Activated T-cell treated with anti-CD3 and anti-CD28 coated beads, Interleukin-2, amount 50 U/mL, for 72 hours (primary cell): ENCODE results near the gene ZNF205. TPM values are rescaled to one million over a fixed set of nuclear protein-coding genes. Genes with fewer than 3 reads are reported as not detected.
"Not testable (repeated sequence)": the region's sequence is repeated elsewhere in the genome, so short reads cannot be mapped to it uniquely, and the experiment has no call there.

Experiments used
- ATAC-seq, 2 donors: fragments of 150-1000 bp; cut with Tn5 transposase; replicated peaks in 1 of 2; 2 replicates each; pipeline ENCODE4 v1.10.0; 2021; ENCODE audit warnings: moderate library complexity in 2 of 2, mild to moderate bottlenecking in 1 of 2
- DNase-seq, 2 donors: peaks; one replicate each; pipeline ENCODE4 v3.0.0; 2021 to 2022; ENCODE audit warnings: mixed read lengths in 1 of 2
- H3K27ac Mint-ChIP-seq: one replicate; pipeline ENCODE4 v1.8.0; 2022; ENCODE audit warnings: mild to moderate bottlenecking, moderate library complexity, mixed read lengths
- H3K27me3 Mint-ChIP-seq: one replicate; pipeline ENCODE4 v1.8.0; 2022; ENCODE audit warnings: low read depth, mixed read lengths
- H3K36me3 Mint-ChIP-seq, 2 donors: one replicate each; pipeline ENCODE4 v1.8.0; 2022; ENCODE audit warnings: mixed read lengths in 2 of 2, mild to moderate bottlenecking in 1 of 2; ENCODE audit not compliant: insufficient read depth in 2 of 2
- H3K4me1 Mint-ChIP-seq: one replicate; pipeline ENCODE4 v1.8.0; 2022; ENCODE audit warnings: low read depth, mixed read lengths
- H3K4me3 Mint-ChIP-seq, 2 donors: one replicate each; pipeline ENCODE4 v1.8.0; 2022; ENCODE audit warnings: mild to moderate bottlenecking in 2 of 2, mixed read lengths in 2 of 2, moderate library complexity in 2 of 2
- H3K9me3 Mint-ChIP-seq, 2 donors: one replicate each; pipeline ENCODE4 v1.8.0; 2022; ENCODE audit warnings: mixed read lengths in 2 of 2
- total RNA-seq, 2 donors: library from RNA; stranded (reverse); gene quantifications; one replicate each; pipeline ENCODE4 v1.2.3, GENCODE V29; 2022

Gene ZNF205
- total RNA-seq, 2 donors from 2014 or later, result 0.12 to 0.28 TPM

- Mint-ChIP-seq H3K4me3 (peak overlapping the region; percentile 93 to 100), H3K27ac (peak overlapping the region; percentile 85), H3K36me3 (peaks cover 2% of the 10 kb centered on the region in 2 donors), H3K4me1 (peaks cover 33% of the 10 kb centered on the region), H3K9me3 (no peaks in the 10 kb centered on the region), H3K27me3 (no peaks in the 10 kb centered on the region)
- ATAC-seq (peak; percentile 56 to 65), DNase-seq (no peak)
Observed at GRCh38 chr16:3135126-3135715, 22.8 kb downstream of the ZNF205 start.

GRCh38 chr16:3137267-3137666 is 24.9 kb downstream of the ZNF205 start:
- no peaks in the 10 kb centered on the region for H3K9me3 Mint-ChIP-seq
- no peak for DNase-seq
- ATAC-seq, result no peak
- H3K4me1 Mint-ChIP-seq, result peaks cover 24% of the 10 kb centered on the region
- peaks cover 2 to 3% of the 10 kb centered on the region in 2 donors for H3K36me3 Mint-ChIP-seq
- no peak overlapping the region for H3K27ac Mint-ChIP-seq
- H3K4me3 Mint-ChIP-seq, result no peak overlapping the region
- H3K27me3 Mint-ChIP-seq, result no peaks in the 10 kb centered on the region

GRCh38 chr16:3138342-3138741 is 26.0 kb downstream of the ZNF205 start:
- Mint-ChIP-seq H3K27ac (no peak overlapping the region), H3K27me3 (no peaks in the 10 kb centered on the region), H3K4me3 (no peak overlapping the region), H3K9me3 (no peaks in the 10 kb centered on the region), H3K36me3 (peaks cover 4% of the 10 kb centered on the region in 2 donors), H3K4me1 (peaks cover 17% of the 10 kb centered on the region)
- ATAC-seq (no peak), DNase-seq (no peak)

GRCh38 chr16:3138823-3139426 is 26.5 kb downstream of the ZNF205 start:
- ATAC-seq, result no peak
- Mint-ChIP-seq H3K4me3 (no peak overlapping the region), H3K4me1 (peaks cover 12% of the 10 kb centered on the region), H3K27me3 (no peaks in the 10 kb centered on the region), H3K27ac (no peak overlapping the region), H3K36me3 (peaks cover 4% of the 10 kb centered on the region in 2 donors), H3K9me3 (no peaks in the 10 kb centered on the region)
- no peak for DNase-seq

GRCh38 chr16:3139561-3139960 is 27.2 kb downstream of the ZNF205 start:
- not testable (repeated sequence) for H3K9me3 Mint-ChIP-seq, ATAC-seq, H3K27ac Mint-ChIP-seq, DNase-seq, H3K27me3 Mint-ChIP-seq, H3K4me3 Mint-ChIP-seq, H3K36me3 Mint-ChIP-seq
- peaks cover 10% of the 10 kb centered on the region for H3K4me1 Mint-ChIP-seq

GRCh38 chr16:3140603-3141427 is 28.4 kb downstream of the ZNF205 start:
- H3K4me1 Mint-ChIP-seq, result peaks cover 6% of the 10 kb centered on the region
- H3K9me3 Mint-ChIP-seq, result no peaks in the 10 kb centered on the region
- peaks cover 2 to 4% of the 10 kb centered on the region in 2 donors for H3K36me3 Mint-ChIP-seq
- DNase-seq, result no peak
- no peak for ATAC-seq
- no peaks in the 10 kb centered on the region for H3K27me3 Mint-ChIP-seq
- no peak overlapping the region for H3K4me3 Mint-ChIP-seq
- H3K27ac Mint-ChIP-seq, result no peak overlapping the region

GRCh38 chr16:3141781-3142311 is 29.5 kb downstream of the ZNF205 start:
- H3K4me3 Mint-ChIP-seq, result no peak overlapping the region
- no peaks in the 10 kb centered on the region for H3K9me3 Mint-ChIP-seq
- no peak for ATAC-seq
- H3K4me1 Mint-ChIP-seq, result no peaks in the 10 kb centered on the region
- H3K36me3 Mint-ChIP-seq, result peaks cover 2 to 4% of the 10 kb centered on the region in 2 donors
- H3K27me3 Mint-ChIP-seq, result no peaks in the 10 kb centered on the region
- no peak for DNase-seq
- H3K27ac Mint-ChIP-seq, result no peak overlapping the region

- Mint-ChIP-seq H3K27ac (no peak overlapping the region), H3K9me3 (no peaks in the 10 kb centered on the region), H3K27me3 (no peaks in the 10 kb centered on the region), H3K4me3 (no peak overlapping the region), H3K4me1 (no peaks in the 10 kb centered on the region), H3K36me3 (peaks cover 2 to 4% of the 10 kb centered on the region in 2 donors)
- ATAC-seq (no peak), DNase-seq (no peak)
Observed at GRCh38 chr16:3142327-3142726, 29.9 kb downstream of the ZNF205 start.

- ATAC-seq, result no peak
- H3K27me3 Mint-ChIP-seq, result no peaks in the 10 kb centered on the region
Observed at GRCh38 chr16:3142770-3143169, 30.4 kb downstream of the ZNF205 start.

GRCh38 chr16:3143189-3143588 is 30.8 kb downstream of the ZNF205 start:
- Mint-ChIP-seq H3K4me3 (no peak overlapping the region), H3K4me1 (no peaks in the 10 kb centered on the region), H3K36me3 (peaks cover 2 to 4% of the 10 kb centered on the region in 2 donors), H3K9me3 (no peaks in the 10 kb centered on the region), H3K27me3 (no peaks in the 10 kb centered on the region), H3K27ac (no peak overlapping the region)
- DNase-seq, result no peak
- no peak for ATAC-seq

More at GRCh38 chr16:3142770-3143169, 30.4 kb downstream of the ZNF205 start:
- Mint-ChIP-seq H3K27ac (no peak overlapping the region), H3K4me3 (no peak overlapping the region), H3K4me1 (no peaks in the 10 kb centered on the region), H3K9me3 (no peaks in the 10 kb centered on the region), H3K36me3 (peaks cover 2 to 4% of the 10 kb centered on the region in 2 donors)
- no peak for DNase-seq

- ATAC-seq (no peak), DNase-seq (no peak)
- Mint-ChIP-seq H3K27me3 (no peaks in the 10 kb centered on the region), H3K27ac (no peak overlapping the region), H3K9me3 (no peaks in the 10 kb centered on the region), H3K4me3 (no peak overlapping the region), H3K4me1 (no peaks in the 10 kb centered on the region), H3K36me3 (peaks cover 2 to 4% of the 10 kb centered on the region in 2 donors)
Observed at GRCh38 chr16:3143598-3144320, 31.4 kb downstream of the ZNF205 start.

- ATAC-seq, result no peak
Observed at GRCh38 chr16:3144321-3144983, 32.1 kb downstream of the ZNF205 start.

More at GRCh38 chr16:3144321-3144983, 32.1 kb downstream of the ZNF205 start:
- Mint-ChIP-seq H3K27ac (no peak overlapping the region), H3K36me3 (peaks cover 2 to 4% of the 10 kb centered on the region in 2 donors), H3K4me3 (no peak overlapping the region), H3K27me3 (no peaks in the 10 kb centered on the region), H3K4me1 (peaks cover 5% of the 10 kb centered on the region), H3K9me3 (no peaks in the 10 kb centered on the region)
- no peak for DNase-seq
